GM18519 (cell line): ENCODE measurements around the gene PARP4.
"Not testable (repeated sequence)": the region's sequence is repeated elsewhere in the genome, so short reads cannot be mapped to it uniquely, and the experiment has no call there.

ENCODE experiments used
- ATAC-seq: cut with Tn5 transposase; IDR thresholded peaks from one replicate; pipeline ENCODE4 v1.9.1; 2021; ENCODE audit warnings: mild to moderate bottlenecking, moderate library complexity; ENCODE audit not compliant: unreplicated experiment, low FRiP score

PARP4 gene

DNA sequence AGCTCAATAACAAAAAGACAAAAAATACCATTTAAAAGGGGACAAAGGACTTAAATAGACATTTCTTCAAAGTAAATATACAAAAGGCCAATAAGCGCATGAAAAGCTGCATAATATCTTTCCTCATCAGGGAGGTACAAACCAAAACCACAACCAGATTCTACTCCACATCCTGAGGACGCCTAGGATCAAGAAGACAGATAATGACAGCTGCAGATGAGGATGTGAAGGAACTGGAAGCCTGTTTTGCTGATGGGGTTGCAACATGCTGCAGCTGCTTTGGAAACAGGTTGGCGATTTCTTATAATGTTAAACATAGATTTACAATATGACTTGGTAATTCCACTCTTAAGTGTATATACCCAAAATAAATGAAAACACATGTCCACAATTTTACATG is 132.4 kb downstream of the PARP4 start:
- not testable (repeated sequence) for ATAC-seq

DNA sequence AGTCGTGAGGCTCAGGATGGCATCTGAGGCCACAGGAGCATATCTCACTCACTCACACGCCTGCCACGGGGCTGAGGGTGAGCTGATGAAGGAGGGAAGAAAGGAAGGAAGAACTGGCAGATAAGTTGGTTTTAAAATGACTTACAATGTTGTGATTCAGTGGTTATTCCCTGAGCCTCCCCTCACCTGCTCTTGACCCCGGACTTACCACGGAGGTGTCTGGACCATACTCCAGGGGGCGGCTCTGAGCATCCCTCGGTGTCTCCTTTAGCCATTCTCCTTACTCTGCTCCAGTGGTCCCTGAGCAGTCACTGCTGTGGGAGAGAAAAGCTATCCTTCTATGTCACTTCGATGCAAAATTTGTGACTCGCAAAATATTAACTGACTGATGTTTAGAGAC is 141.3 kb downstream of the PARP4 start:
- not testable (repeated sequence) for ATAC-seq
